Neural progenitor cell (in vitro differentiated cells): Measurements from ENCODE around the gene CDX4.

Source experiments
- EZH2 ChIP-seq: fragments of 200-600 bp; sonication (generic); IDR thresholded peaks from 2 replicates; pipeline ENCODE4 v1.6.1; 2017; ENCODE audit warnings: antibody characterized with exemption, mild to moderate bottlenecking, moderate library complexity
- TF ChIP-seq, protein P1 (sequence below): fragments of 200-600 bp; sonication (generic); IDR thresholded peaks from 2 replicates; pipeline ENCODE4 v1.5.1; 2017; ENCODE audit warnings: antibody characterized with exemption, mild to moderate bottlenecking

DNA sequence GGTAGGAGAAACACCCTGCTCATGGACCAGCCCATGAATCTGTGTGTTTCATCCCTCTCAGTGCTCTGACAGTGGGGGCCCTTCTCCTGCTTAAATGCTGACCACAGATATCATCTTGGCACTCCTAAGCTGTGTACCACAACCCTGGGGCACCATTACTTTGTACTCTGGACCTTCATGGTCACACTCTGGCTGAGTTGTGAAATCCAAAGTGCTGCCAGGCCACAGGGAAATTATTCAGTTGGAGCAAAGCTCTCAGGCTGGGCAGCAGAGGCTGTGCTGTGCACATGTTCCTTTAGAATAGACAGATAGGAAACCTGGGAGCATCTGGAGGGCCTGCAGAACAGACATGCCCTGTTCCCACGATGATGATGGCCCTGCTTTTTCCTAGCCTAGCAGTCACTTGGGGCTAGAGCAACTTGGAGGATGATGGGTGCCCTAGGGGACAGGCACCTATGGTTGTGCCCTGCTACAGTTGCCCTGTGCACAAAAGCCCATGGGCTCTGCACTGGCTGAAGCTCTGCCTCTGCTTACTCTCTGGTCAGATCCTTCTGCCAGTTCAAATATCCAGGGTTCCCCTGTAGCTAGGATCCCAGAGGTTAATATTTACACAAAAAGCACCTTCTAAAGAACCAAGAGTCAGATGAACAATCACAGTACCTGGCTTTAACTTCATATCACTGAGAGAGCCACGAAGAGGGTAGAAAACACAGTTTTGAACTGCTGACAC is 48.5 kb upstream of the CDX4 start:
- TF ChIP-seq, protein P1, sequence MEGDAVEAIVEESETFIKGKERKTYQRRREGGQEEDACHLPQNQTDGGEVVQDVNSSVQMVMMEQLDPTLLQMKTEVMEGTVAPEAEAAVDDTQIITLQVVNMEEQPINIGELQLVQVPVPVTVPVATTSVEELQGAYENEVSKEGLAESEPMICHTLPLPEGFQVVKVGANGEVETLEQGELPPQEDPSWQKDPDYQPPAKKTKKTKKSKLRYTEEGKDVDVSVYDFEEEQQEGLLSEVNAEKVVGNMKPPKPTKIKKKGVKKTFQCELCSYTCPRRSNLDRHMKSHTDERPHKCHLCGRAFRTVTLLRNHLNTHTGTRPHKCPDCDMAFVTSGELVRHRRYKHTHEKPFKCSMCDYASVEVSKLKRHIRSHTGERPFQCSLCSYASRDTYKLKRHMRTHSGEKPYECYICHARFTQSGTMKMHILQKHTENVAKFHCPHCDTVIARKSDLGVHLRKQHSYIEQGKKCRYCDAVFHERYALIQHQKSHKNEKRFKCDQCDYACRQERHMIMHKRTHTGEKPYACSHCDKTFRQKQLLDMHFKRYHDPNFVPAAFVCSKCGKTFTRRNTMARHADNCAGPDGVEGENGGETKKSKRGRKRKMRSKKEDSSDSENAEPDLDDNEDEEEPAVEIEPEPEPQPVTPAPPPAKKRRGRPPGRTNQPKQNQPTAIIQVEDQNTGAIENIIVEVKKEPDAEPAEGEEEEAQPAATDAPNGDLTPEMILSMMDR = no peak
- TF ChIP-seq EZH2 = no peak
